ENCODE measurements around the gene TEKT5.
"Not testable (repeated sequence)": the region's sequence is repeated elsewhere in the genome, so short reads cannot be mapped to it uniquely, and the experiment has no call there.

TEKT5 gene

DNA sequence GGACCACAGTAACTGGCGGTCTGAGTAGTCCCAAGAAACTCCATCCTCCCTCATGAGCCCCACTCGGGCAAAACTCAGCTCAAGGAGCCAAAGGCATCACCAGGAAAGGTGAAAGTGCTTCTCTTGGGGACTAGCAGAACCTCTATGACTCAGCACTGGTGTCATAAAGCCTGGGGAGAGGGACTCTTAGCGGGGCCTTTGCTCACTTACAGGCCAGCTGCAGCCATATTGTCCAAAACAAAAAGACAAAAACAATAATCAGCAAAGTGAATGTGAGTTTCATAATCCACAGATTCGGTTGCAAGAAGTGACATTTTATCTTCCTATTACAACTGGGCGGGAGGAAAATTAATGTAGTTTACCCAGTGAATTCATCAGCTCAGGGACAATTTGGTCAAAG, at the start of gene TEKT5:
Gene TEKT5, minus strand, starts transcription at position 101 of the 400 bp plus-strand sequence. Its CDS starts 57 bp downstream, at position 44.
- DNase-seq (ENCODE audit: insufficient read length, low spot score) (no peak), FAIRE-seq (no peak)
- no peak for TF ChIP-seq POLR2A (IDR thresholded peaks at IDR 0.05; ENCODE audit: low read depth, low read length)

GRCh38 chr16:10743610-10744369, 49.1 kb upstream of the TEKT5 start, which contains the start of gene NUBP1:
Gene NUBP1 (plus strand): TSS chr16:10743842. CDS start chr16:10743864, 22 bp downstream.
- FAIRE-seq (peak; percentile 6), DNase-seq (ENCODE audit: insufficient read length, low spot score) (peak; percentile 78)
- peak; percentile 81 for TF ChIP-seq POLR2A (IDR thresholded peaks at IDR 0.05; ENCODE audit: low read depth, low read length)

GRCh38 chr16:10743227-10743609, 48.5 kb upstream of the TEKT5 start:
- TF ChIP-seq POLR2A (IDR thresholded peaks at IDR 0.05; ENCODE audit: low read depth, low read length): no peak
- DNase-seq (ENCODE audit: insufficient read length, low spot score): no peak
- FAIRE-seq: no peak

GRCh38 chr16:10741844-10742243, 47.1 kb upstream of the TEKT5 start:
- TF ChIP-seq POLR2A (IDR thresholded peaks at IDR 0.05; ENCODE audit: low read depth, low read length): no peak
- FAIRE-seq (no peak), DNase-seq (ENCODE audit: insufficient read length, low spot score) (no peak)

DNA sequence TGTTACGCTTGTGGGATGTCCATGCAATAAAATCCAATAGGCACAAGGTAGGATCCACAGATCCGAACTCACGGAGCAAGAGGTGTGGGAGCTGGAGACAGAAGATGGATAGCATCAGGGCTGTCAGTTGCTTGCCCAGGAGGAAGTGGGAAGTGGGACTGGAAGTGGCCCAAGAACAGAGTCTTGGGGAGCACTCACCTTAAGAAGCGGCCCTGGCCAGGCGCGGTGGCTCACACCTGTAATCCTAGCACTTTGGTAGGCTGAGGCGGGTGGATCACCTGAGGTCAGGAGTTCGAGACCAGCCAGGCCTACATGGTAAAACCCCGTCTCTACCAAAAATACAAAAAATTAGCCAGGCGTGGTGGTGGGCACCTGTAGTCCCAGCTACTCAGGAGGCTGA, 46.5 kb upstream of the TEKT5 start:
- not testable (repeated sequence) for DNase-seq (ENCODE audit: insufficient read length, low spot score); FAIRE-seq

DNA sequence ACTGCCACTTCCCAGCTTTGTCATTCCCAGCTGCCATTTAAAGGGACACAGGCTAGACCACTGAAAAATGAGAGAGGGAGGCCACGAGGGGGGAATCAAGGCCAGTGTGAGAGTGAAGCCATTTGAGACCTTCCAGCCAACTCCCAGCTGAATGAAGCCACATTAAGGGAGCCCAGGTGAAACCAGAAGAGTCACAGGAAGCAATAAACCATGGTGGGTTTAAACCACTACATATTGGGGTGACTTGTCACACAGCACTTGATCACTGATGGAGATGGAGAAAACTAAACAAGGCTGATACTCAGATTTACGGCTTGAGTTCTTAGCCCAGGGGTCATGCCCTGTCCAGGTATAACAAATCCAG, 46.1 kb upstream of the TEKT5 start:
- DNase-seq (ENCODE audit: insufficient read length, low spot score) (no peak), FAIRE-seq (no peak)
- TF ChIP-seq POLR2A (IDR thresholded peaks at IDR 0.05; ENCODE audit: low read depth, low read length): no peak

DNA sequence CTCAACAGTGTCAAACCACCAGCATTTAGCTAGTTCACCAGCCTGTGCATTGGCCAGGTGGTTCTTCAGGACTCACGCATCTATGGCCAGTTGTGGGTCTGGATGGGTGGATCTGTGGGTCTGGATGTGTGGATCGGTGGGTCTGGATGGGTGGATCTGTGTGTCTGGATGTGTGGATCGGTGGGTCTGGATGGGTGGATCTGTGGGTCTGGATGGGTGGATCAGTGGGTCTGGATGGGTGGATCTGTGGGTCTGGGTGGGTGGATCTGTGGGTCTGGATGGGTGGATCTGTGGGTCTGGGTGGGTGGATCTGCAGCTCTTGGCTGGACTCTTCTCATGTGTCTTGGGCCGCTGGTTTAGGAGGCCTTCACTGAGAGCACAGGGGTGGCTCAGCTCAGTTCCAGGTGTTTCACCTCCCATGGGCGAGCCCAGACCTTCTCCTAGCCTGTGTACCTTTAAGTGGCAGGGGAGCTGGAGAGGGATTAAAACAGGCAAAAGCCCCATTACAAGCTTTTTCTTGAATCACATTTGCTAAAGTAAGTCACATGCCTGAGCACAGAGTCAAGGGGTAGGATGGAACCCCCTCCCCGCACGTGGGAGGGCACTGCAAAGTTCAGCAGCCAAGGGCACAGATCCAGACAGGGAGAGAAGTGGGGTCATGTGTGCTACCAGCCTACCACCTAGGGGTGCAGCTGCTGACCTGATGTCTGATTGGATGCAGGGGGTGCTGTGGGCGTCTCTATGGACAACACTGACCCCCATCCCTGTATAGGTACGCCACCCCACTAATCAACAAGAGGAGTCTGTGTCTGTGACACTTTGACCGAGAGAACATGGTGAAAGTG, 45.5 kb upstream of the TEKT5 start:
- no peak for FAIRE-seq
- DNase-seq (ENCODE audit: insufficient read length, low spot score): no peak
- TF ChIP-seq POLR2A (IDR thresholded peaks at IDR 0.05; ENCODE audit: low read depth, low read length): no peak

GRCh38 chr16:10738231-10739077, 43.7 kb upstream of the TEKT5 start:
- DNase-seq (ENCODE audit: insufficient read length, low spot score) (peak; percentile 48), FAIRE-seq (no peak)

GRCh38 chr16:10737068-10737625, 42.4 kb upstream of the TEKT5 start:
- TF ChIP-seq POLR2A (IDR thresholded peaks at IDR 0.05; ENCODE audit: low read depth, low read length): no peak
- peak; percentile 27 for DNase-seq (ENCODE audit: insufficient read length, low spot score)
- FAIRE-seq: no peak

More at GRCh38 chr16:10738231-10739077, 43.7 kb upstream of the TEKT5 start:
- TF ChIP-seq POLR2A (IDR thresholded peaks at IDR 0.05; ENCODE audit: low read depth, low read length): no peak

- DNase-seq (ENCODE audit: insufficient read length, low spot score): no peak
- FAIRE-seq: no peak
- TF ChIP-seq POLR2A (IDR thresholded peaks at IDR 0.05; ENCODE audit: low read depth, low read length): no peak
These were observed 37.1 kb upstream of the TEKT5 start for GRCh38 chr16:10731790-10732189.

DNA sequence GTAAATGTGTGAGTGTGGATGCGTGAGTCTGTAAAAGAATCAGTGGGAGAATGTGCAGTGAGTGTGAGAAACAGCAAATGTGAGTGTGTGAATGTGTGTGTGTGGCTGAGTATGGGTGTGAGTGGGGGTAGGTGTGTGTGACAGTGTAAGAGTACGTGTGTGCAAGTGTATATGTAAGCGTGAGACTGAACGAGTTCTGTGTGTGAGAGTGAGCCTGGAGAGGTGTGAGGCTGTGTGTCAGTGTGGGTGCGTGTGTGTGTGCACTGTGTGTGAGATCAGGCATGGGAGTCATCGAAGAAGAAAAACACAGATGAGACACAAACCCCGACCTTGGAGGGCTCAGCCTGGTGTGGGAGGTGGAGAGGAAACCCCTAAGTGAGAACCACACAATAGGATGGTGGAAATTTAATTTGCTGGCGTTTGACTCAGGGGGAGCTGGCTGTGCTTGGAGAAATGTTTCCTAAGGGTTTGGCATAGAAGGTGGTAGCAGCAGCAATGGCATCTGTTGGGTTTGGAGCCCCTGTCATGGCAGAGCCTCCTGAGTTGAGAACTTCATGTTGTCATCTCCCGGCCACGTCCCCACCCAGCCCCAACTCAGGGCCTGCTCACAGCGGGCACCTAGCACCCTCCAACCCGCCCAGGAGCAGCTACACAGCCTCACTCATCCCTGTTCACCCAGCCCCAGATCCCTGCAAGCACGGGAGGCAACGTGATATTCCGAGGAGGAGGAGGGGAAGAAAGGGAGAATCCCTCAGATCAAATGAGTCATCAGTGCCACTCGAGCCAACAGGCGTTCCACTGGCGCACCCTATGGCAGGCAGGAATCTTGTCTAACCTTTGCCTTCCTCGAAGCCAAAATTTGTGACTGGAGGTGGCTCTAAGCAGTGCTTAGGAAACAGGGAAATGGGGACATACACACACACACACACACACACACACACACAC, 34.6 kb upstream of the TEKT5 start:
- FAIRE-seq (peak; percentile 66), DNase-seq (ENCODE audit: insufficient read length, low spot score) (peak; percentile 56)
- TF ChIP-seq POLR2A (IDR thresholded peaks at IDR 0.05; ENCODE audit: low read depth, low read length): no peak

- no peak for TF ChIP-seq POLR2A (IDR thresholded peaks at IDR 0.05; ENCODE audit: low read depth, low read length)
- DNase-seq (ENCODE audit: insufficient read length, low spot score) (no peak), FAIRE-seq (no peak)
These were observed 33.5 kb upstream of the TEKT5 start for GRCh38 chr16:10728003-10728887.
